HG02759 (cell line): Measurements from ENCODE around the gene ZNF362.

Experiments used
- ATAC-seq: cut with Tn5 transposase; IDR thresholded peaks from one replicate; pipeline ENCODE4 v1.9.1; 2021; ENCODE audit warnings: mild to moderate bottlenecking, moderate library complexity; ENCODE audit not compliant: unreplicated experiment

Gene ZNF362

GRCh38 chr1:33267468-33268205, 11.3 kb downstream of the ZNF362 start:
- no peak for ATAC-seq

DNA sequence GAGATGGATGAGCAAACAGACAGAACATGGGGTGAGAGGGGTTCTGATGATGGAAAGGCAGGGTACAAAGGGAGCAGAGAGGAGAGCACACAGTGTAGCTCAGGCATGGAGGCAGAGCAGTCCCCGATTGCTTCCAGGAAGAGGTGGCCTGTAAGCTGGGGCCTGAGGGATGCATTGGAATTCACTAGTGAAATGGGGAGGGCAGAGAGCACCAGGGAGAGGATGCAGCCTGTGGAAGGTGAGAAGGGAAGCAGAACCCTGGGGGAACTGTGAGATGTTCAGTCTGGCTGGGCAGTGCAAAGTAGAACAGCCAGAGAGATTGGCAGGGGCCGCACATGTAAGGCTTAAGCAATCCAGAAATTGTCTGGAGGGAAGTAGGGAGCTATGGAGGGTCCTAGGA, 12.2 kb downstream of the ZNF362 start:
- no peak for ATAC-seq

- no peak for ATAC-seq
These were observed 12.8 kb downstream of the ZNF362 start for GRCh38 chr1:33268927-33269610.

DNA sequence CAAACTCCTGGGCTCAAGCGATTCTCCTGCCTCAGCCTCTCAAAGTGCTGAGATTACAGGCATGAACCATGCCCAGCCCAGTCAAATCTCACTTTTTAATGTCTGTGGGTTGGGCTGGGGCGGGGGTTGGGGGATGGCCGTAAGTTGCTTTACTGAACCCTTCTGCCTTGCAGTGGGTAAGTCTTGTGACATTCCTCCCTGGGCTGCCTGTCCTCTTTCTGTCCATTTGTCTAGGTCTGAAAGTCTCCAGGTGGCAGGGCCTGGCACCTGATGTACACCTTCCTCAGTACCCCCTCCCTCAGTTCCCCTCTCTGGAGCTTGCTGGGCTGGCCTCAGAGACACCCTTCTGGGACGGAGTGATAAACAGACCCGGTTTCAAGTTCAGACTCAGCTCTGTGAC, 13.3 kb downstream of the ZNF362 start:
- no peak for ATAC-seq

GRCh38 chr1:33270379-33270778, 14.1 kb downstream of the ZNF362 start:
- ATAC-seq = no peak

DNA sequence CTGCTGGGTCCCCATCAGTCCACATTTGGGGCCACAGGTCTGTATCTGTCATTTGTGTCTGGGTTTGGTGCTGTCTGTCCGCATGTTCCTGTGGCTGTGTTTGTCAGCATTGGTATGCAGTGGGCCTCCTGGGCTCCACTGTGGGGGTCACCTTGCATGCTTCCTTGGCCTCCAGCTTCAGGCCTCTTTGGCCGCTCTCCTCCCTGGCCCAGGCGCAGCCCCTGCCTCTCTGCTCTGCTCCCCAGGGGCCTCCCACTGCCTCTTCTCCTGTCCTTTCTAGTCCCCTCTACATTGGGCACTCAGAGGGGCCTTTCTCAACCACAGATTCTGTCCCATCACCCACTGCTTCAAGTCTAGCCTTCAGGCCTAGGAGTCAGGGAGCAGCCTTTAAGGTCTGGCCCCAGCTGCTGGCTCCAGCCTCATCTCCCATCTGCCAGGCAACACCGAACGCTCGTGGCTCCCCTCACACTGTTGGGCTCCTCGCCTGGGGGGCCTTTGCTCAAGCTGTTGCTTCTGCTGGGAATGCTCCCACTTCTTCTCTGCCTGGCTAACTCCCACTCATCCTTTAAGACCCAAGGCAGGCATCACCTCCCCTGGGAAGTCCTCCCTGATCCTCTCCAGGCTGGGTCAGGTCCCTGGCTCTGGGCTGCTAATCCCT, 14.6 kb downstream of the ZNF362 start:
- ATAC-seq = no peak

GRCh38 chr1:33271666-33272505, 15.6 kb downstream of the ZNF362 start:
- no peak for ATAC-seq

- no peak for ATAC-seq
These were observed 16.2 kb downstream of the ZNF362 start for GRCh38 chr1:33272509-33272908.

- no peak for ATAC-seq
These were observed 16.6 kb downstream of the ZNF362 start for GRCh38 chr1:33272930-33273329.

DNA sequence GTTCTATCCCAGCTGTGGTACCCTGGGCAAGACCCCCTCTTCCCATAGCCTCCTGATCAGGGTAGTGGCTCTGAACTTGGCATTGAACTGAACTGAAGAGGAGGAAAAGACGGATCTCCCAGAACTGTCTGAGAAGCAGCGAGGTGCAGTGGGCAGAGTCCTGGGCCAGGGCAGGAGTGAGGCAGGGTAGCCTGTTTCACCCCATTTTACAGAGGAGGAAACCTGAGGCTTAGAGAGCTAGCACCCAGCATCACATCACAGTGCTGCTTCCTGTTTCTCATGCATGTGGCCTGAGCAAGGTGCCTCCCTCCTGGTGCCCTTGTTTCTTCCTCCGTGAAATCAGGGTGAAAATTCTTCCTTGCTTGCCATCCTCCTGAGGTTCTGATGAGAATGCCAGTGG, 17.1 kb downstream of the ZNF362 start:
- no peak for ATAC-seq

GRCh38 chr1:33273961-33274371, 17.7 kb downstream of the ZNF362 start:
- ATAC-seq = no peak

GRCh38 chr1:33274446-33274845, 18.2 kb downstream of the ZNF362 start:
- no peak for ATAC-seq

GRCh38 chr1:33275195-33275594, 18.9 kb downstream of the ZNF362 start:
- no peak for ATAC-seq

GRCh38 chr1:33275706-33276572, 19.6 kb downstream of the ZNF362 start:
- no peak for ATAC-seq

DNA sequence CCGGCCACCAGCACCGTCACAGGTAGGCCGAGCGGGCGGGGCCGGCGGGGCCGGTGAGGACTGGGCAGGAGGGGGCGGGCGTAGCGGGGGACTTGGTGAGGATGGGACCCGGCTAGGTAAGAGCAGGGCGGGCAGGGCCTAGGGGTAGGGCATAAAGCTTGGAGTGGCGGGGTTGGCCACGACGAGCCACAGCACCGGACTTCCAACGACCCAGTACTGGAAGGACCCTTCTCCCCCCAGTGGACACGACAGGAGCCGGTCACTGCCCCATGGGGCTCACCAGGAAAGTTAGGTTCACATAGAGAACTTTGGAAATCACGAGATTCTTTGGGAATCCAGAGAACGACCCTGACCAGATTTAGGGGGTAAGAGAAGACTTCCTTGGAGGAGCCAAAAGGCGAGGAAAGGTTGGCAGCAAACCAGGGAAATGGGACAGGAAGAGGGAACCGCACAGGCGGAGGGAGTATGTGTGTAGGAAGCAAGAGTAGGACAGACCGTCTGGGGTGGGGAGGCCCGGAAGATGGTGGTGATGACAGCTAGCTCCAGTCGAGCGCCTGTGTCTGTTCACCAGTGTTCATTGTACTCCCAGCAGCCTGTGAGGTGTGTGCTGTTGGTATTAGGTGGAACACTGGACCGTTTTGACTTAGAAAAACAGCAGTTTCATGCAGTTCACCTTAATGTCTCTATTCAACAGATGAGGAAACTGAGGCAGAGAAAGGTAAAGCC, 20.4 kb downstream of the ZNF362 start:
- ATAC-seq = no peak

GRCh38 chr1:33277488-33278084, 21.3 kb downstream of the ZNF362 start:
- ATAC-seq = no peak

GRCh38 chr1:33280091-33280661, 23.9 kb downstream of the ZNF362 start:
- ATAC-seq = no peak

GRCh38 chr1:33281554-33282303, 25.4 kb downstream of the ZNF362 start:
- ATAC-seq = no peak
